GM12878 (cell line): ENCODE results near the gene HLA-DQB1. TPM values are rescaled to one million over a fixed set of nuclear protein-coding genes. Genes with fewer than 3 reads are reported as not detected.
A peak's percentile ranks its signal among the peaks of the same experiment; 100 is the strongest.

ENCODE experiments used
- ATAC-seq: fragments of 200-7000 bp; cut with Tn5 transposase; 3 replicates; pipeline ENCODE4 v1.9.1; 2020; ENCODE audit warnings: mild to moderate bottlenecking, moderate library complexity
- BruUV-seq: library from RNA; stranded (reverse); fragments of 400-500 nt; replicated peaks from 2 replicates; lab custom pipeline; 2021; lab: Mats Ljungman, UMichigan
- CTCF ChIA-PET: fragments of 300-600 bp; sonication (Branson Sonifier 250); formaldehyde crosslinking; extraction: SDS; loops from one replicate; lab custom pipeline; 2021; ENCODE audit warnings: inconsistent platforms; lab: Yijun Ruan, JAX
- POLR2A ChIA-PET: fragments of 350-600 bp; formaldehyde crosslinking; extraction: SDS; loops from one replicate; lab custom pipeline; 2021; ENCODE audit warnings: inconsistent platforms; lab: Charles Lee
- RAD21 ChIA-PET: fragments of 300-600 bp; sonication (Branson Sonifier 250); formaldehyde crosslinking; loops from one replicate; lab custom pipeline; 2023; ENCODE audit warnings: antibody characterized with exemption; ENCODE audit not compliant: unreplicated experiment; lab: Charles Lee
- SMC1A ChIA-PET: fragments of 300-600 bp; sonication (Branson Sonifier 250); formaldehyde crosslinking; loops from one replicate; lab custom pipeline; 2023; ENCODE audit not compliant: unreplicated experiment, uncharacterized antibody; lab: Charles Lee
- DNase-seq: peaks from one replicate; pipeline ENCODE4 v3.0.0-alpha.2; 2011; ENCODE audit warnings: low read depth, low spot score
- FAIRE-seq: peaks from 3 replicates; lab custom pipeline; 2011; peaks lifted over from hg19 to GRCh38; lab: Jason Lieb, UNC
- H2AFZ ChIP-seq: 2 replicates; pipeline ENCODE4 v1.6.0; 2011; ENCODE audit warnings: low read depth, low read length, control low read depth; ENCODE audit not compliant: control insufficient read depth
- H3K27ac ChIP-seq: 2 replicates; pipeline ENCODE4 v1.5.1; 2011; ENCODE audit warnings: control low read depth; ENCODE audit not compliant: control insufficient read depth, insufficient read depth
- H3K27me3 ChIP-seq, 2 experiments: replicated peaks in 1 of 2; 2 replicates each; pipeline versions ENCODE4 v1.6.0 to v1.6.1; 2011; ENCODE audit warnings: low read length in 1 of 2; ENCODE audit not compliant: control insufficient read depth in 2 of 2, insufficient read depth in 2 of 2
- H3K36me3 ChIP-seq, 2 experiments: 2 replicates each; pipeline ENCODE4 v1.5.1; 2011; ENCODE audit warnings: low read length in 1 of 2; ENCODE audit not compliant: control insufficient read depth in 2 of 2, insufficient read depth in 2 of 2
- H3K4me1 ChIP-seq: 2 replicates; pipeline ENCODE4 v1.6.1; 2011; ENCODE audit warnings: mild to moderate bottlenecking, low read length, moderate library complexity, mixed read lengths; ENCODE audit not compliant: control insufficient read depth, insufficient read depth
- H3K4me2 ChIP-seq: 2 replicates; pipeline ENCODE4 v1.6.0; 2011; ENCODE audit warnings: control low read depth; ENCODE audit not compliant: control insufficient read depth, insufficient read depth
- H3K4me3 ChIP-seq: fragments of 200-600 bp; sonication (generic); 2 replicates; pipeline ENCODE4 v1.5.1; 2016
- H3K79me2 ChIP-seq: 2 replicates; pipeline ENCODE4 v1.6.0; 2011; ENCODE audit warnings: low read length; ENCODE audit not compliant: control insufficient read depth, insufficient read depth
- H3K9ac ChIP-seq: 2 replicates; pipeline ENCODE4 v1.8.0; 2011; ENCODE audit warnings: low read length, control low read depth, mixed read lengths; ENCODE audit not compliant: control insufficient read depth, insufficient read depth
- H3K9me3 ChIP-seq: replicated peaks from 3 replicates; pipeline ENCODE4 v1.5.1; 2011; ENCODE audit warnings: mild to moderate bottlenecking, low read length; ENCODE audit not compliant: control insufficient read depth, insufficient read depth
- H4K20me1 ChIP-seq: 2 replicates; pipeline ENCODE4 v1.6.0; 2011; ENCODE audit not compliant: control insufficient read depth, insufficient read depth
- FOXM1 ChIP-seq: IDR thresholded peaks from 2 replicates; pipeline ENCODE4 v1.6.1; 2012; ENCODE audit warnings: low read depth, mild to moderate bottlenecking, inconsistent platforms, low read length, moderate library complexity
- KLF5 ChIP-seq: fragments of 450-650 bp; IDR thresholded peaks from 2 replicates; pipeline ENCODE4 v1.6.1; 2014; ENCODE audit warnings: mild to moderate bottlenecking; ENCODE audit not compliant: partially characterized antibody
- POLR2AphosphoS5 ChIP-seq: IDR thresholded peaks from 2 replicates; pipeline ENCODE4 v1.6.1; 2011; ENCODE audit warnings: mild to moderate bottlenecking, low read length, inconsistent platforms
- YY1 ChIP-seq: IDR thresholded peaks from 2 replicates; pipeline ENCODE4 v1.6.1; 2011; ENCODE audit warnings: low read depth, mild to moderate bottlenecking, low read length
- WGBS: methylation state at CpG from one replicate; pipeline ENCODE4 v1.1.6; 2016; ENCODE audit warnings: low lambda C conversion rate; ENCODE audit not compliant: insufficient replicate concordance, insufficient coverage; ENCODE audit errors: missing lambda C conversion rate; 5-methylcytosine and 5-hydroxymethylcytosine counted together
- in situ Hi-C: fragments of 300-500 bp; cut with MboI; formaldehyde crosslinking; loops from 9 replicates; pipeline ENCODE4 v1.14.3; 2018; ENCODE audit warnings: mixed read lengths
- intact Hi-C: fragments of 100-400 bp; cut with micrococcal nuclease; formaldehyde crosslinking; loops from one replicate; pipeline ENCODE4 v1.14.2; 2022; ENCODE audit not compliant: unreplicated experiment
- polyA plus RNA-seq, 11 experiments: library from polyadenylated mRNA; depleted of rRNA in 4 of 11; unstranded in 6 of 11; stranded (reverse) in 5 of 11; fragments of >200 nt; fragmentation: Nextera tagmentation in 4 of 11; fragmentation: Illumina TruSeq in 1 of 11; extraction: Ambion mirVana in 4 of 11; extraction: Trizol in 1 of 11; gene quantifications; 1 replicate in 1 of 11; 2 replicates in 10 of 11; pipeline versions ENCODE4 v1.2.1 to v1.2.3, GENCODE V29; 2011 to 2016; ENCODE audit warnings: inconsistent platforms in 2 of 11, missing spikeins in 2 of 11, low read depth in 1 of 11
- total RNA-seq, 4 experiments: library from RNA; depleted of rRNA in 3 of 4; stranded (reverse); fragments of >200 nt in 3 of 4; fragmentation: Illumina TruSeq in 1 of 4; extraction: Trizol in 1 of 4; gene quantifications; 2 replicates each; pipeline versions ENCODE4 v1.2.1 to v1.2.3, GENCODE V29; 2013 to 2021
- TF ChIP-seq, protein P1 (sequence below): fragments of 450-650 bp; IDR thresholded peaks from 2 replicates; pipeline ENCODE4 v1.6.1; 2016; ENCODE audit warnings: mild to moderate bottlenecking

Gene HLA-DQB1
- total and polyA plus RNA-seq, 10 of the 15 experiments (the other 5 are each of a cell fraction or from before 2014, with no cell fraction given), result 38.1 to 403 (median 91.4) TPM

GRCh38 chr6:32669893-32670292 lies 3.4 kb upstream of the HLA-DQB1 start:
- DNase-seq (no peak), ATAC-seq (no peak), FAIRE-seq (no peak)
- SMC1A ChIA-PET, result interaction anchor here (1.1 to 5.7 kb wide), 8 partner anchors 8 to 427 kb away, joined by 3 to 94 read pairs (median 8); partner anchors contain the start of gene HLA-DRA
- in situ Hi-C loops (loop anchor here (5.0 kb wide), 1 partner anchor 92 kb away; the partner anchor contains the start of gene HLA-DQB2), intact Hi-C loops (loop anchor here (2.0 to 5.0 kb wide), 2 partner anchors 15 to 48 kb away; no protein-coding TSS in a partner anchor)
- Histone ChIP-seq H3K9ac (no peak overlapping the region), H3K27ac (no peak overlapping the region), H4K20me1 (no peaks in the 10 kb centered on the region), H3K4me1 (peaks cover 22% of the 10 kb centered on the region), H3K9me3 (peaks cover 11% of the 10 kb centered on the region), H3K27me3 (no peaks in the 10 kb centered on the region), H3K36me3 (no peaks in the 10 kb centered on the region), H3K4me3 (no peak overlapping the region), H3K4me2 (no peak overlapping the region), H3K79me2 (peaks cover 21% of the 10 kb centered on the region), H2AFZ (no peak overlapping the region)
- RAD21 ChIA-PET, result interaction anchor here (0.8 to 2.7 kb wide), 6 partner anchors 10 to 234 kb away, joined by 3 to 14 read pairs (median 4); partner anchors contain the start of gene HLA-DQA1
- no TSS peak for BruUV-seq
- TF ChIP-seq FOXM1, result no peak
- POLR2A ChIA-PET, result interaction anchor here (0.9 to 11.5 kb wide), 10 partner anchors 9 to 234 kb away, joined by 3 to 168 read pairs (median 8); partner anchors contain the start of genes HLA-DQA1 and HLA-DRA
- CTCF ChIA-PET, result interaction anchor here (0.8 to 2.2 kb wide), 3 partner anchors 9 to 237 kb away, joined by 3 to 16 read pairs (median 4); no protein-coding TSS in a partner anchor

GRCh38 chr6:32669240-32669639 lies 2.8 kb upstream of the HLA-DQB1 start:
- TF ChIP-seq KLF5 (no peak), YY1 (no peak), POLR2AphosphoS5 (peak; percentile 63)
- TF ChIP-seq, protein P1, sequence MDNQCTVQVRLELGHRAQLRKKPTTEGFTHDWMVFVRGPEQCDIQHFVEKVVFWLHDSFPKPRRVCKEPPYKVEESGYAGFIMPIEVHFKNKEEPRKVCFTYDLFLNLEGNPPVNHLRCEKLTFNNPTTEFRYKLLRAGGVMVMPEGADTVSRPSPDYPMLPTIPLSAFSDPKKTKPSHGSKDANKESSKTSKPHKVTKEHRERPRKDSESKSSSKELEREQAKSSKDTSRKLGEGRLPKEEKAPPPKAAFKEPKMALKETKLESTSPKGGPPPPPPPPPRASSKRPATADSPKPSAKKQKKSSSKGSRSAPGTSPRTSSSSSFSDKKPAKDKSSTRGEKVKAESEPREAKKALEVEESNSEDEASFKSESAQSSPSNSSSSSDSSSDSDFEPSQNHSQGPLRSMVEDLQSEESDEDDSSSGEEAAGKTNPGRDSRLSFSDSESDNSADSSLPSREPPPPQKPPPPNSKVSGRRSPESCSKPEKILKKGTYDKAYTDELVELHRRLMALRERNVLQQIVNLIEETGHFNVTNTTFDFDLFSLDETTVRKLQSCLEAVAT, result peak; percentile 16; the same call in 1 of the 2 replicates
- Histone ChIP-seq H3K27ac (peak overlapping the region; percentile 92), H3K79me2 (peaks cover 26% of the 10 kb centered on the region), H3K9ac (no peak overlapping the region), H3K4me3 (no peak overlapping the region), H3K4me1 (peaks cover 22% of the 10 kb centered on the region), H3K36me3 (no peaks in the 10 kb centered on the region), H2AFZ (no peak overlapping the region), H4K20me1 (no peaks in the 10 kb centered on the region), H3K4me2 (no peak overlapping the region), H3K9me3 (peaks cover 11% of the 10 kb centered on the region), H3K27me3 (no peaks in the 10 kb centered on the region)
- no peak for ATAC-seq
- RAD21 ChIA-PET, result interaction anchor here (0.8 to 2.7 kb wide), 9 partner anchors 11 to 234 kb away, joined by 3 to 14 read pairs (median 4); partner anchors contain the start of gene HLA-DQA1
- intact Hi-C loops, result loop anchor here (2.0 to 5.0 kb wide), 2 partner anchors 16 to 47 kb away; no protein-coding TSS in a partner anchor
- in situ Hi-C loops, result loop anchor here (5.0 kb wide), 1 partner anchor 93 kb away; the partner anchor contains the start of gene HLA-DQB2
- BruUV-seq, result no TSS peak
- CTCF ChIA-PET, result interaction anchor here (0.8 to 2.2 kb wide), 3 partner anchors 9 to 237 kb away, joined by 3 to 16 read pairs (median 4); no protein-coding TSS in a partner anchor
- peak; percentile 54 for FAIRE-seq
- DNase-seq, result no peak
- SMC1A ChIA-PET, result interaction anchor here (1.1 to 5.7 kb wide), 10 partner anchors 9 to 426 kb away, joined by 3 to 94 read pairs (median 5); partner anchors contain the start of genes HLA-DRA and HLA-DRB1
- WGBS, result 87% methylated on average over 4 of the region's 4 CpGs
- POLR2A ChIA-PET, result interaction anchor here (0.7 to 11.5 kb wide), 14 partner anchors 8 to 233 kb away, joined by 3 to 168 read pairs (median 6); partner anchors contain the start of genes HLA-DQA1 and HLA-DRA
